OCI-LY3 (cell line): ENCODE results near the gene CYP4X1.

Source experiments
- EZH2phosphoT487 ChIP-seq: fragments of 200-600 bp; shearing (Covaris generic); IDR thresholded peaks from 2 replicates; pipeline ENCODE4 v1.6.1; 2018; ENCODE audit warnings: antibody characterized with exemption, mixed run types, low read depth
- TF ChIP-seq, protein P1 (sequence below): fragments of 200-600, 300-600 bp; sonication (generic); IDR thresholded peaks from 2 replicates; pipeline ENCODE4 v1.5.1; 2014; ENCODE audit warnings: antibody characterized with exemption, low read length, low read depth

DNA sequence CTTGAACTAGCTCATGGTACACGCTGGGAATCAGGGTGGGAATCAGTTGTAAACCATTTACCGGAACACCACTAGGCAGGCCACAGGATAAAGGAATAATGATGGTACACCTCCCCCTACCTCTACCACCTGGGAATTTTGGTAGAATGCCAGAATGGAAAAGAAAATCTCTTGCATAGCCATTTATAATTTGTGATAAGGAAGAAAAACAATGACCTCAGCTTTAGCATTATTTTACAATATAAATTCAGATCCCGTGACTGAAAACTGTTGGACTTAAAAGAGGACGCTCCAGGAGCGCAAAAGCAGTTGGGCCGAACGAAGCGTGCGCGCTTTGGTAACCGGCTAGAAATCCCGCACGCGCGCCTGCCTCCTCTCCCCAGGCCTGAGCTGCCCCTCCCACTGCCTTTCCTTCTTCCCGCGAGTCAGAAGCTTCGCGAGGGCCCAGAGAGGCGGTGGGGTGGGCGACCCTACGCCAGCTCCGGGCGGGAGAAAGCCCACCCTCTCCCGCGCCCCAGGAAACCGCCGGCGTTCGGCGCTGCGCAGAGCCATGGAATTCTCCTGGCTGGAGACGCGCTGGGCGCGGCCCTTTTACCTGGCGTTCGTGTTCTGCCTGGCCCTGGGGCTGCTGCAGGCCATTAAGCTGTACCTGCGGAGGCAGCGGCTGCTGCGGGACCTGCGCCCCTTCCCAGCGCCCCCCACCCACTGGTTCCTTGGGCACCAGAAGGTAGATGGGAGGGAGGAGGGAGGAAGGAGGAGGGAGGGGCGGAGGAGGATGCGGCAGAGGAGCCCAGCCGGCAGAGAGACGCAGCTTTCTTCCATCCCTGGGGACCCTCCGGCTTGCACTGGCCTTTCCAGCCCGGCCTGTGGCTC lies at the start of gene CYP4X1:
- TF ChIP-seq, protein P1, sequence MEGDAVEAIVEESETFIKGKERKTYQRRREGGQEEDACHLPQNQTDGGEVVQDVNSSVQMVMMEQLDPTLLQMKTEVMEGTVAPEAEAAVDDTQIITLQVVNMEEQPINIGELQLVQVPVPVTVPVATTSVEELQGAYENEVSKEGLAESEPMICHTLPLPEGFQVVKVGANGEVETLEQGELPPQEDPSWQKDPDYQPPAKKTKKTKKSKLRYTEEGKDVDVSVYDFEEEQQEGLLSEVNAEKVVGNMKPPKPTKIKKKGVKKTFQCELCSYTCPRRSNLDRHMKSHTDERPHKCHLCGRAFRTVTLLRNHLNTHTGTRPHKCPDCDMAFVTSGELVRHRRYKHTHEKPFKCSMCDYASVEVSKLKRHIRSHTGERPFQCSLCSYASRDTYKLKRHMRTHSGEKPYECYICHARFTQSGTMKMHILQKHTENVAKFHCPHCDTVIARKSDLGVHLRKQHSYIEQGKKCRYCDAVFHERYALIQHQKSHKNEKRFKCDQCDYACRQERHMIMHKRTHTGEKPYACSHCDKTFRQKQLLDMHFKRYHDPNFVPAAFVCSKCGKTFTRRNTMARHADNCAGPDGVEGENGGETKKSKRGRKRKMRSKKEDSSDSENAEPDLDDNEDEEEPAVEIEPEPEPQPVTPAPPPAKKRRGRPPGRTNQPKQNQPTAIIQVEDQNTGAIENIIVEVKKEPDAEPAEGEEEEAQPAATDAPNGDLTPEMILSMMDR: no peak
- TF ChIP-seq EZH2phosphoT487: no peak
